ENCODE measurements around the gene NCAM1.

- TF ChIP-seq, protein P1, sequence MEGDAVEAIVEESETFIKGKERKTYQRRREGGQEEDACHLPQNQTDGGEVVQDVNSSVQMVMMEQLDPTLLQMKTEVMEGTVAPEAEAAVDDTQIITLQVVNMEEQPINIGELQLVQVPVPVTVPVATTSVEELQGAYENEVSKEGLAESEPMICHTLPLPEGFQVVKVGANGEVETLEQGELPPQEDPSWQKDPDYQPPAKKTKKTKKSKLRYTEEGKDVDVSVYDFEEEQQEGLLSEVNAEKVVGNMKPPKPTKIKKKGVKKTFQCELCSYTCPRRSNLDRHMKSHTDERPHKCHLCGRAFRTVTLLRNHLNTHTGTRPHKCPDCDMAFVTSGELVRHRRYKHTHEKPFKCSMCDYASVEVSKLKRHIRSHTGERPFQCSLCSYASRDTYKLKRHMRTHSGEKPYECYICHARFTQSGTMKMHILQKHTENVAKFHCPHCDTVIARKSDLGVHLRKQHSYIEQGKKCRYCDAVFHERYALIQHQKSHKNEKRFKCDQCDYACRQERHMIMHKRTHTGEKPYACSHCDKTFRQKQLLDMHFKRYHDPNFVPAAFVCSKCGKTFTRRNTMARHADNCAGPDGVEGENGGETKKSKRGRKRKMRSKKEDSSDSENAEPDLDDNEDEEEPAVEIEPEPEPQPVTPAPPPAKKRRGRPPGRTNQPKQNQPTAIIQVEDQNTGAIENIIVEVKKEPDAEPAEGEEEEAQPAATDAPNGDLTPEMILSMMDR (IDR thresholded peaks at IDR 0.05): no peak
- TF ChIP-seq POLR2A (IDR thresholded peaks at IDR 0.05): no peak
Observed at GRCh38 chr11:112928136-112928535, 33.1 kb upstream of the NCAM1 start.

Measured in right lobe of liver (tissue), 4 donors.